ENCODE results near the gene VDAC2. TPM values are rescaled to one million over a fixed set of nuclear protein-coding genes. Genes with fewer than 3 reads are reported as not detected.
A peak's percentile ranks its signal among the peaks of the same experiment; 100 is the strongest.
"Not testable (repeated sequence)": the region's sequence is repeated elsewhere in the genome, so short reads cannot be mapped to it uniquely, and the experiment has no call there.

The VDAC2 gene
- total RNA-seq, 1 experiment from 2014 or later: 303 TPM

DNA sequence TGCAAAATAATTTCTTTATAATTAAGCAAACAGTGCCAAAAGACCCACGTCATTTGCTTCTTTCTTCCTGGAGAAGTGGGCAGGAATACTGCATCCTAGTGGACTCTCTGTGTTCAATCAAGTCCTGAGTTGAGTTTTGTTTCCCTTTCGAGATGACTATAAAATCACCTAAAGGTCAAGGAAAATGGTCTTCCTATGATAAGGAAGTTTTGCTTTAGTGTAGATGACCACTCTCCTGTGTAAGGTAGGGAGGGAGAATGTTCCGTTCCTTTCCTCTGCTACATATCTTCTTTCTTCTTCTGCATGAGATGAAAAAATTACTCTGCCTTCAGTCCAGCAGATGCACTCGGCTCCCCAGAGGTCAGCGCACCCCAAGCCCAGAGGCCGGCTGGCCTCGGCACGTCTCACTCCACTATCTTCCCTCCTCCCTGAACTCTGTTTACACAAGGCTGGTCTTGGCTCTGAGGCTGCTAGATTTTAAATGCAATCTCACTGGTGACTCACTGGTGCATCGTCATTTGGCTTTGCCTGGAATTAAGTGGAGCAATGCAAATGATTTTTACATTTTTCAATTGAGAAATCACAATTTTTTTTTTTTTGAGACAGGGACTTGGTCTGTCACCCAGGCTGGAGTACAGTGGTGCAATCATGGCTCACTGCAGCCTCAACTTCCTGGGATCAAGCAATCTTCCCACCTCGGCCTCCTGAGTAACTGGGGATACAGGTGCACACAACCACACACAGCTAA, 18.6 kb upstream of the VDAC2 start:
- Mint-ChIP-seq H3K4me1 (ENCODE audit: insufficient read depth, unreplicated experiment) (peaks cover 28% of the 10 kb centered on the region), H3K4me3 (ENCODE audit: unreplicated experiment) (peak overlapping the region; percentile 58), H3K9me3 (ENCODE audit: unreplicated experiment) (no peaks in the 10 kb centered on the region), H3K27me3 (ENCODE audit: insufficient read depth, unreplicated experiment) (no peaks in the 10 kb centered on the region), H3K27ac (ENCODE audit: low read depth, unreplicated experiment) (peak overlapping the region; percentile 90), H3K36me3 (ENCODE audit: insufficient read depth, unreplicated experiment) (no peaks in the 10 kb centered on the region)
- ChIA-PET CTCF (interaction anchor here (0.7 to 13.0 kb wide), 3 partner anchors 23 to 46 kb away, joined by 3 to 209 read pairs (median 4); partner anchors contain the start of gene COMTD1), POLR2A (interaction anchor here (0.7 to 13.6 kb wide), 7 partner anchors 9 to 78 kb away, joined by 3 to 315 read pairs (median 5); partner anchors contain the start of genes COMTD1 and VDAC2)
- BruUV-seq (replicated peaks): no TSS peak
- intact Hi-C loops (cut with micrococcal nuclease): loop anchor here (1.0 kb wide), 1 partner anchor 42 kb away; no protein-coding TSS in a partner anchor
- DNase-seq (ENCODE audit: unreplicated experiment): peak; percentile 97
- TF ChIP-seq, protein P1, sequence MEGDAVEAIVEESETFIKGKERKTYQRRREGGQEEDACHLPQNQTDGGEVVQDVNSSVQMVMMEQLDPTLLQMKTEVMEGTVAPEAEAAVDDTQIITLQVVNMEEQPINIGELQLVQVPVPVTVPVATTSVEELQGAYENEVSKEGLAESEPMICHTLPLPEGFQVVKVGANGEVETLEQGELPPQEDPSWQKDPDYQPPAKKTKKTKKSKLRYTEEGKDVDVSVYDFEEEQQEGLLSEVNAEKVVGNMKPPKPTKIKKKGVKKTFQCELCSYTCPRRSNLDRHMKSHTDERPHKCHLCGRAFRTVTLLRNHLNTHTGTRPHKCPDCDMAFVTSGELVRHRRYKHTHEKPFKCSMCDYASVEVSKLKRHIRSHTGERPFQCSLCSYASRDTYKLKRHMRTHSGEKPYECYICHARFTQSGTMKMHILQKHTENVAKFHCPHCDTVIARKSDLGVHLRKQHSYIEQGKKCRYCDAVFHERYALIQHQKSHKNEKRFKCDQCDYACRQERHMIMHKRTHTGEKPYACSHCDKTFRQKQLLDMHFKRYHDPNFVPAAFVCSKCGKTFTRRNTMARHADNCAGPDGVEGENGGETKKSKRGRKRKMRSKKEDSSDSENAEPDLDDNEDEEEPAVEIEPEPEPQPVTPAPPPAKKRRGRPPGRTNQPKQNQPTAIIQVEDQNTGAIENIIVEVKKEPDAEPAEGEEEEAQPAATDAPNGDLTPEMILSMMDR (IDR thresholded peaks at IDR 0.05; ENCODE audit: unreplicated experiment): no peak

DNA sequence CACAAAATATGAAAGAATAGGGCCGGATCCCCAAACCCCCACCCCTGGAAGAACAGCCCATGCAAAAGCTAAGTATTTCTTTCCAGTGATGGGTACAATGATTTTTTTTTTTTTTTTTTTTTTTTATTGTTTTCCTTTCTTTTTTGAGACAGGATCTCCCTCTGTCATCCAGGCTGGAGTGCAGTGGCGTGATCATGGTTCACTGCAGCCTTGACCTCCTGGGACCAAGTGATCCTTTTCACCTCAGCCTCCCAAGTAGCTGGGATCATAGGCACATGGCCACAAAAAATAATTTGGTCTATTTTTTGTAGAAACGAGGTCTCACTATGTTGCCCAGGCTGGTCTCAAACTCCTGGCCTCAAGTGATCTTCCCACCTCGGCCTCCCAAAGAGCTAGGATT, 16.0 kb upstream of the VDAC2 start:
- DNase-seq (ENCODE audit: unreplicated experiment); H3K4me3 Mint-ChIP-seq (ENCODE audit: unreplicated experiment); intact Hi-C loops (cut with micrococcal nuclease); H3K9me3 Mint-ChIP-seq (ENCODE audit: unreplicated experiment); H3K27me3 Mint-ChIP-seq (ENCODE audit: insufficient read depth, unreplicated experiment); H3K36me3 Mint-ChIP-seq (ENCODE audit: insufficient read depth, unreplicated experiment); BruUV-seq (replicated peaks): not testable (repeated sequence)
- POLR2A ChIA-PET: interaction anchor here (0.5 to 13.6 kb wide), 6 partner anchors 13 to 1782 kb away, joined by 3 to 315 read pairs (median 4); partner anchors contain the start of gene VDAC2
- peak overlapping the region; percentile 90 for H3K27ac Mint-ChIP-seq (ENCODE audit: low read depth, unreplicated experiment)
- H3K4me1 Mint-ChIP-seq (ENCODE audit: insufficient read depth, unreplicated experiment): peaks cover 37% of the 10 kb centered on the region
- CTCF ChIA-PET: interaction anchor here (0.8 to 1.5 kb wide), 3 partner anchors 13 to 51 kb away, joined by 3 read pairs; no protein-coding TSS in a partner anchor

DNA sequence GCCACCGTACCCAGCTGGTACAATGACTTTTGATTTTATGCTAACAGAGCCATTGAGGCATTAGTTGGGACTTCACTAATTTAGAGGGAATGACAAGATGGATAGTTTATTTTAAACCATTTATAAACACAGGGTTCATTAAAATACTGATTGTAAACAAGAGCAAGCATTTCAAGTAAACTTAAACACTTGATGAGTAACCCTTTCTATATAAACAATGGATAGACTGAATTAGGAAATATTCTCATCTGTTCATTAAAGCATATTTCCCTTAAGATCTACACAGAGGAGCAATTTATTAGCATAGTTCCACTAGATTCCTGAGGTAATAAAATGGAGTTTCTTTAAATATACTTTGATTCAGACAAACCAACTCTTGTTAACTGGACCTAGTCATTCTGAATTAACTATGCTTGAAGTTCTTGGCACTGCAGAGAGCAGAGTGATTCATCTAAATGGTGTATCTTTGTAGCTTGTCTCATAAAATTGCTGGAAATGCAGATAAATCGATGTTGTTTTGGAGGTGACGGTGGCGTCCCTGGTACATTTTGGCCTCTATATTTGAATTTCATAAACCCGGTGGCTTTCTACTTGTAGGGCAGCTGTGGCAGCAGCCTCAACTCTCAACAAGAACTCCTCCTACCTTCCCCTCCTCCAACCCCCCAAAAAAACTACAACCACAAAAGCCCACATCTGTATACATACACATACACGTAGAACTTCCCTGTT, 15.4 kb upstream of the VDAC2 start:
- intact Hi-C loops (cut with micrococcal nuclease): no loop called here
- Mint-ChIP-seq H3K4me3 (ENCODE audit: unreplicated experiment) (no peak overlapping the region), H3K27ac (ENCODE audit: low read depth, unreplicated experiment) (peak overlapping the region; percentile 66), H3K9me3 (ENCODE audit: unreplicated experiment) (no peaks in the 10 kb centered on the region), H3K4me1 (ENCODE audit: insufficient read depth, unreplicated experiment) (peaks cover 40% of the 10 kb centered on the region), H3K36me3 (ENCODE audit: insufficient read depth, unreplicated experiment) (no peaks in the 10 kb centered on the region), H3K27me3 (ENCODE audit: insufficient read depth, unreplicated experiment) (no peaks in the 10 kb centered on the region)
- BruUV-seq (replicated peaks): no TSS peak
- DNase-seq (ENCODE audit: unreplicated experiment): no peak
- POLR2A ChIA-PET: interaction anchor here (0.5 to 13.6 kb wide), 6 partner anchors 12 to 1045 kb away, joined by 3 to 315 read pairs (median 3); partner anchors contain the start of genes ADK, AP3M1 and VDAC2
- TF ChIP-seq, protein P1 (IDR thresholded peaks at IDR 0.05; ENCODE audit: unreplicated experiment): no peak
- CTCF ChIA-PET: interaction anchor here (0.8 to 3.2 kb wide), 5 partner anchors 13 to 51 kb away, joined by 3 to 12 read pairs (median 3); partner anchors contain the start of gene VDAC2

DNA sequence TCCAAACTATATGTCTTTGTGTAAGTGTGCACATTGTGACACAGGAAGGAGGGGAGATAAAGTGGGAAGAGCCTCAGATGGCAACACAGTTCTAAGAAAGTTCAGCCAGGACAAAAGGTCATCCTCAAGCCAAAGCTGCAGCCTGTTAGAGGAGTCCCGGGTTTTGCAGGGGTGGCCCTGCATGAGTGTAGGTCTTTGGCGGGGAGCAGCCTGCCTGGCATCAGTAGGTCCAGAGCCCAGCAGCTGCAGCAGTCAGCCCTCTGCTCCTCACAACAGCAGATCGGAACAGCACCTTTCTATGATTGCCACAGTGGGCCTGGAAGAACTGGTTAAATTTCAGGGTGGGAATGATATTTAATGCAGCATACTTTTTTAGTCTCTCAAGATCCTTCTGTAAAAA, 13.5 kb upstream of the VDAC2 start:
- ChIA-PET CTCF (interaction anchor here (0.6 to 3.2 kb wide), 5 partner anchors 9 to 58 kb away, joined by 3 to 12 read pairs (median 4); partner anchors contain the start of gene VDAC2), POLR2A (interaction anchor here (1.3 to 13.6 kb wide), 5 partner anchors 11 to 36 kb away, joined by 3 to 315 read pairs (median 3); partner anchors contain the start of gene VDAC2)
- peaks cover 44% of the 10 kb centered on the region for H3K4me1 Mint-ChIP-seq (ENCODE audit: insufficient read depth, unreplicated experiment)
- peaks cover 3% of the 10 kb centered on the region for H3K36me3 Mint-ChIP-seq (ENCODE audit: insufficient read depth, unreplicated experiment)
- H3K27me3 Mint-ChIP-seq (ENCODE audit: insufficient read depth, unreplicated experiment): no peaks in the 10 kb centered on the region
- intact Hi-C loops (cut with micrococcal nuclease): no loop called here
- H3K27ac Mint-ChIP-seq (ENCODE audit: low read depth, unreplicated experiment): peak overlapping the region; percentile 49
- H3K9me3 Mint-ChIP-seq (ENCODE audit: unreplicated experiment): no peaks in the 10 kb centered on the region
- TF ChIP-seq, protein P1 (IDR thresholded peaks at IDR 0.05; ENCODE audit: unreplicated experiment): no peak
- no peak overlapping the region for H3K4me3 Mint-ChIP-seq (ENCODE audit: unreplicated experiment)
- no peak for DNase-seq (ENCODE audit: unreplicated experiment)
- no TSS peak for BruUV-seq (replicated peaks)

Data from MCF 10A (cell line).